Measurements from ENCODE around the gene CTNNAL1.

- TF ChIP-seq POLR2A (IDR thresholded peaks at IDR 0.05) (no peak), CTCF (IDR thresholded peaks at IDR 0.05) (no peak)
These were observed 20.8 kb upstream of the CTNNAL1 start for GRCh38 chr9:109033941-109034700.
